ENCODE measurements around the gene RESF1.
"Not testable (repeated sequence)": the region's sequence is repeated elsewhere in the genome, so short reads cannot be mapped to it uniquely, and the experiment has no call there.

Gene RESF1, protein sequence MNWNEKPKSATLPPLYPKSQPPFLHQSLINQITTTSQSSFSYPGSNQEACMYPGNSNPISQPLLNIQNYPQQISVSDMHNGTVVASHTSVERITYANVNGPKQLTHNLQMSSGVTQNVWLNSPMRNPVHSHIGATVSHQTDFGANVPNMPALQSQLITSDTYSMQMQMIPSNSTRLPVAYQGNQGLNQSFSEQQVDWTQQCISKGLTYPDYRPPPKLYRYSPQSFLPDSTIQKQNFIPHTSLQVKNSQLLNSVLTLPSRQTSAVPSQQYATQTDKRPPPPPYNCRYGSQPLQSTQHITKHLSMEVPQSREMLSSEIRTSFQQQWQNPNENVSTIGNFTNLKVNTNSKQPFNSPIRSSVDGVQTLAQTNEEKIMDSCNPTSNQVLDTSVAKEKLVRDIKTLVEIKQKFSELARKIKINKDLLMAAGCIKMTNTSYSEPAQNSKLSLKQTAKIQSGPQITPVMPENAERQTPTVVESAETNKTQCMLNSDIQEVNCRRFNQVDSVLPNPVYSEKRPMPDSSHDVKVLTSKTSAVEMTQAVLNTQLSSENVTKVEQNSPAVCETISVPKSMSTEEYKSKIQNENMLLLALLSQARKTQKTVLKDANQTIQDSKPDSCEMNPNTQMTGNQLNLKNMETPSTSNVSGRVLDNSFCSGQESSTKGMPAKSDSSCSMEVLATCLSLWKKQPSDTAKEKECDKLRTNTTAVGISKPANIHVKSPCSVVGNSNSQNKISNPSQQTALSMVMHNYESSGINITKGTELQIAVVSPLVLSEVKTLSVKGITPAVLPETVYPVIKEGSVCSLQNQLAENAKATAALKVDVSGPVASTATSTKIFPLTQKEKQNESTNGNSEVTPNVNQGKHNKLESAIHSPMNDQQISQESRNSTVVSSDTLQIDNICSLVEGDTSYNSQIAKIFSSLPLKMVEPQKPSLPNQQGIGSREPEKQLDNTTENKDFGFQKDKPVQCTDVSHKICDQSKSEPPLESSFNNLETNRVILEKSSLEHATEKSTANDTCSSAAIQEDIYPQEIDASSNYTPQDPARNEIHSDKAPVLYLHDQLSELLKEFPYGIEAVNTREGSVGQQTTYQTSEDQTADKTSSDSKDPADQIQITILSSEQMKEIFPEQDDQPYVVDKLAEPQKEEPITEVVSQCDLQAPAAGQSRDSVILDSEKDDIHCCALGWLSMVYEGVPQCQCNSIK (N-terminal part only)

DNA sequence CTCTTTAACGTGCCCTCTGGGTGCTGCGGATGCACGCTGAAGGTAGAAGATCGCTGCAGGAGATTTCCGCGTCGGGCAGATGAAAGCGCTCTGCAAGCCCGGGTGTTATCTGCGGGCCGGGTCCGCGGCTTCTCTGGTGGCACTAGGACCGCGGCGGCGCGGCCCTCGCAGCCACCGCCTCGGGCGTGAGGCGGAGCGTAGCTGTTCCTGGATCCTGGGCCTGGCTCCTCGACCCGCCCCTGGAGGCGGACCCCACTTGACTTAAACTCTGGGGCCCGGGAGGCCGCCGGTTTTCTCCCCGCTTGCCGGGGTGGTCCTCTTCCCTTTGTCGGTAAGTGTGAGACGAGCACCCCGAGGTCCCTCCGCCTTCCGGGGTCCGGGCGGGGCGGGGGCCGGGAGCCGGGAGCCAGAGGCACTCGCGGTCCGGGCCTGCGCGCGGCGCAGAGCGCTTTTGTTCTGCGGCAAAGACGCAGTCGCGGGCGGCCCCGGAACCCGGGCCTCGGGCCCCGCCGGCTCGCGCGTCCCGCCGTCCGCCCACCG, at the start of gene RESF1:
Gene RESF1, plus strand, starts transcription at position 255 of the 540 bp plus-strand sequence. CDS start 21,541 bp downstream, outside the sequence.
- H3K27ac Mint-ChIP-seq, result peak within 1 kb of the TSS; percentile 95
- H3K4me3 Mint-ChIP-seq, result peak within 1 kb of the TSS; percentile 85
- peaks cover 72% of the 10 kb centered on the region for H3K4me1 Mint-ChIP-seq
- DNase-seq (ENCODE audit: low spot score in 2 of 2) (peak; percentile 72 to 93), ATAC-seq (peak; percentile 90)
- H3K9me3 Mint-ChIP-seq, result peaks cover 1% of the 10 kb centered on the region
- H3K36me3 Mint-ChIP-seq, result peaks cover 51% of the 10 kb centered on the region

DNA sequence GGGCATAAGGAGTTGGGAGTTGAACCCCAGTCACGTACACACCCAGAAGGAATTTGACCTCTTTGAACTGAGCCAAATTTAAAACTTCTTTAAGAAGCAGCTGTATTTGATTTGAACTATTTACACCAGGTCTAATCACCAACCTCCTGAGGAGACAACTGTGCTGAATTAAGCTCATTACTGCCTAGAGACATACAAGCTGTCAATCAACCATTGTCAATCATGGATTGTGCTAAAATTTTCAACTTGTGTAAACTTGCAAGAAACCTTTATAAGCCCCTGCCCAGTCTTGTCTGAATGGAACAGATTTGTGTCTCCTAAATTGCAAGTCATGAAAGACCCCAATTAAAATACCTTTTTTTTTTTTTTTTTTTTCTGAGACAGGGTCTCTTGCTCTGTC, 44.3 kb upstream of the RESF1 start:
- no peak for DNase-seq (ENCODE audit: low spot score in 2 of 2)
- H3K36me3 Mint-ChIP-seq, result no peaks in the 10 kb centered on the region
- no peak overlapping the region for H3K27ac Mint-ChIP-seq
- no peak overlapping the region for H3K4me3 Mint-ChIP-seq
- ATAC-seq, result no peak
- peaks cover 5% of the 10 kb centered on the region for H3K9me3 Mint-ChIP-seq
- H3K4me1 Mint-ChIP-seq, result no peaks in the 10 kb centered on the region

DNA sequence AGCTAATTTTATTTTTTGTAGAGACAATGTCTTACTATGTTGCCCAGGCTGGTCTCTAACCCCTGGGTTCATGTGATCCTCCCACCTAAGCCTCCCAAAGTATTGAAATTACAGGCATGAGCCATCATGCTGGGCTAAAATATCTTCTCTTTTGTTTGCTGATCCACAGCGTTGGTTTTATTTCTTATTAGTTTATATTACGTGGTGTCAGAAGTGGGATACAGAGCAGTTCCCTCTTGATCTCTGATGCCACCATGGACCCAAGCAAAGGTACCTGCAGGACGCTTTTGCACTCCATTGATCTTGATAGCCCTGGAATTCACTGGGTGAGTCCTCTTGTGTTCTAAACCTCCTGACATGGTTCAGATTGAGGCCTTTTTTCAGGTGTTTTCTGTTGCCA, 43.8 kb upstream of the RESF1 start:
- Mint-ChIP-seq H3K4me3 (no peak overlapping the region), H3K9me3 (peaks cover 5% of the 10 kb centered on the region), H3K4me1 (no peaks in the 10 kb centered on the region), H3K27ac (no peak overlapping the region), H3K36me3 (no peaks in the 10 kb centered on the region)
- ATAC-seq (no peak), DNase-seq (ENCODE audit: low spot score in 2 of 2) (no peak)

DNA sequence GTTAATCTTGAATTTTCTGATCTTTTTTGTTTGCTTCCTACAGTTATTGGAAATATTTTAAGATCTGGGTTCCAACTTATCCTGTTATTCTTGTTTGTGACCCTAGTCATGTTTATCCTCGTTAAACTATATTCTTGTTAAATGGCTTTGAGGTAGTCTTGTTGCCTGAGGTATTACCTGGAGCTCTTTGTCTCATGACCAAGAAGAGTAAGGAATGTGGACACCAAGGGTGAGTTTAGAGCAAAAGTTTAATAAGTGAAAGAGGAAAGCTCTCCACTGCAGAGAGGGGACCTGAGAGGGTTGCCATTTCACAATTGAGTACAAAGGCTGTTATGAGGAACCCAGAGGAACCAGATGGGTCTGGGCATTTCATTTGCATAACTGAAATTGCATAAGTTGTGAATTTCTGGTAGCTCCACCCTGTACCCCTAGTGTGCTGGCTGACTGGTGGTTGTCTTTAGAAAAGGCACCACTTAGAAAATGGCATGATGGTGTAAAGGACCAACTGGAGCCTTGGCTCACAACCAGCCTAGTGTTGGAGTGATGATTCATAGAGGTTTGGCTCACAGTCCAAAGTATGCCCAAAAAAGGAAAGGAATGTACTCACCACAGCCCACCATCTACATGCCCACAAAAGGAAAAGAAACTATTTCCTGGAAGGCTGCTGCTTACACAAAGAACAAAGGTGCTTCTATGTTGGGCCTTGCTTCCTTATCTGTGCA, 36.7 kb upstream of the RESF1 start:
- Mint-ChIP-seq H3K27ac (no peak overlapping the region), H3K4me3 (no peak overlapping the region), H3K36me3 (no peaks in the 10 kb centered on the region), H3K9me3 (peaks cover 6% of the 10 kb centered on the region), H3K4me1 (peaks cover 11% of the 10 kb centered on the region)
- peak; percentile 32 for ATAC-seq
- no peak for DNase-seq (ENCODE audit: low spot score in 2 of 2)

DNA sequence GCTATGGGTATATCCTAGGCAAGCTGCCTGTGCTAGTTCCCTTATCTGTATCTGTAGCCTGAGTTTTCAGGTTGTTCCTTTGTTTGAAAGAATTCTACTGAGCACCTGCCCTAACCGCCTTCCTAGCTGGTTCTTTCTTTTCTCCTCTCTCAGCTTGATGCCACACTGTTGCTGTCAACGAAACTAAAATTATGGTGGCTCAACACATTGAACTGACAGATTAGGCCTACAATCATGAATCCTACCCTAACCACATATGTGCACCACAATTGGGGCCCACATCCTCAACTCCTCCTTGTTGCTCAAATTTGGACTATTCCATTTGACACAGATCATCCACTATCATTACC, 36.2 kb upstream of the RESF1 start:
- no peak for DNase-seq (ENCODE audit: low spot score in 2 of 2)
- Mint-ChIP-seq H3K4me3 (no peak overlapping the region), H3K27ac (no peak overlapping the region), H3K9me3 (peaks cover 6% of the 10 kb centered on the region), H3K4me1 (peaks cover 11% of the 10 kb centered on the region), H3K36me3 (no peaks in the 10 kb centered on the region)
- no peak for ATAC-seq

DNA sequence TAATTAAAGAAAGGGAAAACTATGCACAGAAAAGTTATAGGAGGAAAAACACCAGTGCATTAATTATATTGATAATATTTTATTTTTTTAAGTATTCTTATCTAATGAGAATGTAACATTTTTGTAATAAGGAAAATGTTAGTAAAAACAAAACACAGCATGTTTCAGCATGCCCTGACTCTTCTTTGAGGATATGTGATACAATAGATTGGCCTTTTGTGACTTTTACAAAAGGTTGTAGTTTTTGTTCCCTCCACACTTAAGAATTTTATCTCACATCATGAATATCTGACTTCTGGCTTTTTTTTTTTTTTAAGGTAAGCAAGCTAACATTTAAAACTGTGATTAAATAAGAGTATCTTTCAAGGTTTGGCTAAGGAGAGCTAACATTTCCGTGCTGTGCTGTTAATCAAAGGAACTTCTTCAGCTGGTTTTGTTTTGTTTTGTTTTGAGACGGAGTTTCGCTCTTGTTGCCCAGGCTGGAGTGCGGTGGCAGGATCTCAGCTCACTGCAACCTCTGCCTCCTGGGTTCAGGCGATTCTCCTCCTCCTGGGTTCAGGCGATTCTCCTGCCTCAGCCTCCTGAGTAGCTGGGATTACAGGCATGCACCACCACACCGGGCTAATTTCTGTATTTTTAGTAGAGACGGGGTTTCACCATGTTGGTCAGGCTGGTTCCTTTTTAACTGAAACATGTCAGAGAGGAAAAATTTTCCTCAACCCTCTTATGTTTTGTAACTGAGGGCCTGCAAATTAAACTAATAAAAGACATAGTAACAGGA, 30.8 kb upstream of the RESF1 start:
- DNase-seq (ENCODE audit: low spot score in 2 of 2) (peak in 1 of 2 donors; percentile 53), ATAC-seq (peak; percentile 61)
- H3K4me3 Mint-ChIP-seq, result peak overlapping the region; percentile 66
- no peaks in the 10 kb centered on the region for H3K36me3 Mint-ChIP-seq
- peak overlapping the region; percentile 91 for H3K27ac Mint-ChIP-seq
- H3K4me1 Mint-ChIP-seq, result peaks cover 45% of the 10 kb centered on the region
- H3K9me3 Mint-ChIP-seq, result no peaks in the 10 kb centered on the region

DNA sequence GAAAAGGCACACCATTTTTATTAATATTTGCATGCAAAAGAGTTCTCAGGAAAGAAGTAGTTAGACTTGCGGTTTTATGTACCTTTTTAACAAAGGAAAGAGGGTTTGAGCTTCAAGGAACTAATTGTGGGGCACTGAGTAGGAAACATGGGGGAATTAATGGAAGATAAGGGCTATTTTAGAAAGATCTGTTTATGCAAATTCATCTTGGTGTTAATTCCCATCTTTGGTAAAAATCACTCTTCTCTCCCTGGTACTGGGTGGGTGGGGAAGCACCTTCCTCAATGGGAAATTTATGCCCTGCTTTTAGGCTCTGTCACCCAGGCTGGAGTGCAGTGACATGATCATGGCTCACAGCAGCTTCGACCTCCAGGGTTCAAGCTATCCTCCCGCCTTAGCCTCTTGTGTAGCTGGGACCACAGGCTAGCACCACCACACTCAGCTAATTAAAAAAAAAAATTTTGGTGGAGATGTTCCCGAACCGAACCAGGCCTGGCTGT, 30.1 kb upstream of the RESF1 start:
- DNase-seq (ENCODE audit: low spot score in 2 of 2) (no peak), ATAC-seq (no peak)
- H3K4me3 Mint-ChIP-seq, result peak overlapping the region; percentile 66
- H3K9me3 Mint-ChIP-seq, result no peaks in the 10 kb centered on the region
- peak overlapping the region; percentile 91 for H3K27ac Mint-ChIP-seq
- peaks cover 51% of the 10 kb centered on the region for H3K4me1 Mint-ChIP-seq
- H3K36me3 Mint-ChIP-seq, result no peaks in the 10 kb centered on the region

DNA sequence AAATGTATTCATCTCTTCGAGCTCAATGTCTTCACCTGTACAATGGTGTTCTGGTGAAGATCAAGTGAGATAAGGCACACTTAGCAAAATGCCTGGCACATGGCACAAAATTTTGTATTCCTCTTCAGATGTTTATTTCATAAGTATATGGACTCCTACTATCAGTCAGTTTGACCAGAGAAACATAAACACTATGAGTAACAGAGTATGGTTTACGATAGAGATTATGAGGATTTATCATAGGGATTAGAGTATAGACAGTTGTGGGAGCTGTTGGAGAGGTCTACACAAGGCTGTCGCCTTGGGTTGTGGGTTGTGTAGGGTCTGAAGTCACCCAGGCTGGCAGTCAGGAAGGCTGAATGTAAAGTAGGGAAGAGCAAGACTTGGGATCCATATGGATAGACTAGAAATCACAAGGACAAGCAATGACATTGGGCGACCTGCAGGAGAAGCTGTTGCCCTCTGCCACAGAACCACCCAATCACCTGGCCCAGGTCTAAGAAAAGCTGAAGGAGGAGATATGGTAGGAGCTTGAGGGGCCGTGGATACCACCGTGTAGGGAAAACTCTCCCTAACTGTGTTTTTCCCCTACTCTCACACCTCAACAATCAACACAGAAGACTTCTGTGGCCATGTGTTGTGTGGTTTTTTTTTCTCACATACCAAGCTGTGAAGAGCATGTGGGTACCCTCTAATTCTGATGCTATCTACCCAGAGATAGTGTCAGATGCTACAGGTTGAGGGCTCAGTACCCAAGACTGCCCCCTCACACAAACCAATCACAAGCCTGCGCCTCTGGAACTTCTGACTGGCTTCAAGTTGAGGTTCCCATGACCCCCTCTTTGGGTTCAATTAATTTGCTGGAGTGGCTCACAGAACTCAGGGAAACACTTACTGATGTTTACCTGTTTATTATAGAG, 27.2 kb upstream of the RESF1 start:
- Mint-ChIP-seq H3K36me3 (no peaks in the 10 kb centered on the region), H3K9me3 (no peaks in the 10 kb centered on the region), H3K27ac (peak overlapping the region; percentile 67), H3K4me1 (peaks cover 59% of the 10 kb centered on the region), H3K4me3 (no peak overlapping the region)
- no peak for DNase-seq (ENCODE audit: low spot score in 2 of 2)
- ATAC-seq, result peak; percentile 87

DNA sequence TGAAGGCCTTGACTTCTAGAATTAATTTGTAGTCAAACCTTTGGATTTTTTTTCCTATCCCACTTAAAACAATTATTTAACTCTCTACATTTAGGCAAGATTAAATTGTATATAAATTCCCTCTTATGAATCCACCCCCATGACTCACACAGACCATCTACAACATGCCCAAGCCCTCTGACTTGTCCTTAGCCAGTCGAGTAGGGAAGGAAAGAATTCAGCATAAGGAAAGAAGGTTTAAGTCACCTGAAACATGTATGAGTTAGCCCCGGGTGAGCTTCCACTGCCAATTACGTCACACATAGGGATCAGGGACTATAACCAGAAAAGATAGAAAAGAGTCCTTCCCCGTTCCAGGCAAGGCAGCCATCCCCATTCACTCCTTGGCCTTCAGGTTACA, 14.9 kb upstream of the RESF1 start:
- Mint-ChIP-seq H3K9me3 (peaks cover 3% of the 10 kb centered on the region), H3K27ac (peak overlapping the region; percentile 59), H3K36me3 (no peaks in the 10 kb centered on the region), H3K4me1 (no peaks in the 10 kb centered on the region), H3K4me3 (no peak overlapping the region)
- DNase-seq (ENCODE audit: low spot score in 2 of 2) (no peak), ATAC-seq (no peak)

DNA sequence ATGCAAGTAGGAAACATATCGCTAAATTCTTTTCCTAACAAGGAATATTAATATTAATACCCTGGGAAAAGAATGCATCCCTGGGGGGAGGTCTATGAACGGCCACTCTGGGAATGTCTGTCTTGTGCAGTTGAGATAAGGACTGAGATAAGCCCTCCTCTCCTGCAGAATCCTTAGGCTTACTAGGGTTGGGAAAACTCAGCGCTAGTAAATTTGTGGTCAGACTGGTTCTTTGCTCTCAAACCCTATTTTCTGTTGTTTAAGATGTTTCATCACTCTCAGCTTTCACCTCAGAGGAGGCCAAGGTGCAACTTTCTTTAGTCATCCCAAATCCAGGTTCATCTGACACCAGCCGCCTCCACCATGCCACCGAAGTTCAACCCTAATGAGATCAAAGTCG, 11.2 kb upstream of the RESF1 start:
- Mint-ChIP-seq H3K36me3 (no peaks in the 10 kb centered on the region), H3K4me1 (peaks cover 17% of the 10 kb centered on the region), H3K9me3 (peaks cover 3% of the 10 kb centered on the region), H3K4me3 (no peak overlapping the region), H3K27ac (no peak overlapping the region)
- no peak for DNase-seq (ENCODE audit: low spot score in 2 of 2)
- ATAC-seq, result no peak

DNA sequence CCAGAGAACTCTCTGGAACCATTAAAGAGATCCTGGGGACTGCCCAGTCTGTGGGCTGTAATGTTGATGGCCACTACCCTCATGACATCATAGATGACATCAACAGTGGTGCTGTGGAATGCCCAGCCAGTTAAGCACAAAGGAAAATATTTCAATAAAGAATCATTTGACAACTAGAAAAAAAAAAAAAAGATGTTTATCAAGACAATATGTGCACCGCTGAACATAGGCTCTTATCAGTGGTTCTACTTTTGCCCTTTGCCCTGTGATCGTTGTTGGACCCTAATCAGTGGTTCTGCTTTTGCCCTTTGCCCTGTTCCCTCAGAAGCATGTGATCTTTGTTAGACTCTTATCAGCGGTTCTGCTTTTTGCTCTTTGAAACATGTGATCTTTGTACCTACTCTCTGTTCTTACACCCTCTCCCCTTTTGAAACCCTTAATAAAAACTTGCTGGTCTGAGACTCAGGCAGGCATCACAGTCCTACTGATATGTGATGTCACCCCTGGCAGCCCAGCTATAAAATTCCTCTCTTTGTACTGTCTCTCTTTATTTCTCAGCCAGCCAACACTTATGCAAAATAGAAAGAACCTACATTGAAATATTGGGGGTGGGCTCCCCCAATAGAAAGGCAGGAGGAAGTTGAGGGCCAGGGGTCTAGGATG, 10.4 kb upstream of the RESF1 start:
- not testable (repeated sequence) for H3K36me3 Mint-ChIP-seq

DNA sequence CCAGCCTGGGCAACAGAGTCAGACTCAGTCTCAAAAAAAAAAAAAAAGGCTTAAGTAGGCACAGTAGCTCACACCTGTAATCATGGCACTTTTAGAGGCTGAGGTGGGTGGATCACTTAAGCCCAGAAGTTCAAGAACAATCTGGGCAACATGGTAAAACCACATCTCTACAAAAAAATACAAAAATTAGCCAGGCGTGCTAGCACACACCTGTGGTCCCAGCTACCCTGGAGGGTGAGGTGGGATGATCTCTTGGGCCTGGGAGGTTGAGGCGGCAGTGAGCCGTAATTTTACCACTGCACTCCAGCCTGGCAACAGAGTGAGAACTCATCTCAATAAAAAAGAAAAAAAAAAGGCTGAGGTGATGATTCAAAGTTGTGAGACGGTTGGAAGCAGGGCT, 9.1 kb upstream of the RESF1 start:
- no peaks in the 10 kb centered on the region for H3K9me3 Mint-ChIP-seq

More for the DNA sequence above, 10.4 kb upstream of the RESF1 start:
- not testable (repeated sequence) for H3K27ac Mint-ChIP-seq; H3K9me3 Mint-ChIP-seq; ATAC-seq; DNase-seq (ENCODE audit: low spot score in 2 of 2); H3K4me3 Mint-ChIP-seq
- H3K4me1 Mint-ChIP-seq, result peaks cover 17% of the 10 kb centered on the region

More for the DNA sequence above, 9.1 kb upstream of the RESF1 start:
- Mint-ChIP-seq H3K4me1 (peaks cover 20% of the 10 kb centered on the region), H3K36me3 (no peaks in the 10 kb centered on the region), H3K4me3 (no peak overlapping the region), H3K27ac (no peak overlapping the region)
- no peak for ATAC-seq
- no peak for DNase-seq (ENCODE audit: low spot score in 2 of 2)

Measured in stimulated activated effector memory CD8-positive, alpha-beta T cell treated with anti-CD3 and anti-CD28 coated beads, Interleukin-12 subunit alpha, Interleukin-12 subunit beta, amount 100 ng/mL, for 72 hours (primary cell).